Thyroid gland (tissue), 4 donors: ENCODE data around the gene ERGIC3.

Experiments used
- CTCF ChIP-seq, 6 experiments: fragments of 200-600 bp in 3 of 6; fragments of 450-650 bp in 3 of 6; sonication (generic) in 3 of 6; IDR thresholded peaks; one replicate each; pipeline ENCODE4 v1.5.1; 2016 to 2019; ENCODE audit warnings: antibody characterized with exemption in 6 of 6, mild to moderate bottlenecking in 2 of 6, inconsistent platforms in 1 of 6, moderate library complexity in 1 of 6
- POLR2A ChIP-seq, 2 donors: fragments of 450-650 bp; IDR thresholded peaks; one replicate each; pipeline ENCODE4 v1.6.1; 2017; ENCODE audit warnings: antibody characterized with exemption in 2 of 2, mild to moderate bottlenecking in 2 of 2, moderate library complexity in 1 of 2

DNA sequence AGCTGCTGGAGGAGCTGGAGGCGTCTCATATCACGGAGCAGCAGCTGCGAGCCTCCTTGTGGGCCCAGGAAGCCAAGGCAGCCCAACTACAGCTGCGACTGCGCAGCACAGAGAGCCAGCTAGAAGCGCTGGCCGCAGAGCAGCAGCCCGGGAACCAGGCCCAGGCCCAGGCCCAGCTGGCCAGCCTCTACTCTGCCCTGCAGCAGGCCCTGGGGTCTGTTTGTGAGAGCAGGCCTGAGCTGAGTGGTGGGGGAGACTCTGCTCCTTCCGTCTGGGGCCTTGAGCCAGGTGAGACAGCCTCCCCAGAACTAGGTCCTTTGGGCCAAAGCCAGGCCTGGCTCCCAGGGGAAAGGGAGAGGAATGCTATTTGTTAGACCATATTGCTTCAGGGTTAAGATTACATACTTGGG, 44.1 kb upstream of the ERGIC3 start:
- TF ChIP-seq CTCF (IDR thresholded peaks at IDR 0.05), result no peak
- TF ChIP-seq POLR2A (IDR thresholded peaks at IDR 0.05), result no peak
